ENCODE measurements around the gene TYRP1.

The TYRP1 gene

GRCh38 chr9:12680757-12681156 is 12.4 kb upstream of the TYRP1 start:
- H3K4me3 ChIP-seq (ENCODE audit: low read length) = no peak overlapping the region
- TF ChIP-seq ZNF274 (IDR thresholded peaks at IDR 0.05; ENCODE audit: low read depth, low read length) = no peak

GRCh38 chr9:12681620-12682019 is 11.6 kb upstream of the TYRP1 start:
- TF ChIP-seq ZNF274 (IDR thresholded peaks at IDR 0.05; ENCODE audit: low read depth, low read length) = no peak
- H3K4me3 ChIP-seq (ENCODE audit: low read length) = no peak overlapping the region

GRCh38 chr9:12684974-12685373 is 8.2 kb upstream of the TYRP1 start:
- no peak for TF ChIP-seq ZNF274 (IDR thresholded peaks at IDR 0.05; ENCODE audit: low read depth, low read length)
- no peak overlapping the region for H3K4me3 ChIP-seq (ENCODE audit: low read length)

GRCh38 chr9:12689233-12689632 is 4.0 kb upstream of the TYRP1 start:
- no peak for TF ChIP-seq ZNF274 (IDR thresholded peaks at IDR 0.05; ENCODE audit: low read depth, low read length)
- H3K4me3 ChIP-seq (ENCODE audit: low read length) = no peak overlapping the region

- TF ChIP-seq ZNF274 (IDR thresholded peaks at IDR 0.05; ENCODE audit: low read depth, low read length) = no peak
Observed at GRCh38 chr9:12694013-12694412, 828 bp downstream of the TYRP1 start.

GRCh38 chr9:12695474-12695873 is 2.3 kb downstream of the TYRP1 start:
- H3K4me3 ChIP-seq (ENCODE audit: low read length) = no peak overlapping the region
- TF ChIP-seq ZNF274 (IDR thresholded peaks at IDR 0.05; ENCODE audit: low read depth, low read length) = no peak

More at GRCh38 chr9:12694013-12694412, 828 bp downstream of the TYRP1 start:
- no peak overlapping the region for H3K4me3 ChIP-seq (ENCODE audit: low read length)

GRCh38 chr9:12696931-12697622 is 3.9 kb downstream of the TYRP1 start:
- no peak for TF ChIP-seq ZNF274 (IDR thresholded peaks at IDR 0.05; ENCODE audit: low read depth, low read length)
- no peak overlapping the region for H3K4me3 ChIP-seq (ENCODE audit: low read length)

GRCh38 chr9:12697719-12698118 is 4.5 kb downstream of the TYRP1 start:
- no peak overlapping the region for H3K4me3 ChIP-seq (ENCODE audit: low read length)
- no peak for TF ChIP-seq ZNF274 (IDR thresholded peaks at IDR 0.05; ENCODE audit: low read depth, low read length)

- H3K4me3 ChIP-seq (ENCODE audit: low read length) = no peak overlapping the region
- no peak for TF ChIP-seq ZNF274 (IDR thresholded peaks at IDR 0.05; ENCODE audit: low read depth, low read length)
Observed at GRCh38 chr9:12698266-12698665, 5.1 kb downstream of the TYRP1 start.

GRCh38 chr9:12698986-12699385 is 5.8 kb downstream of the TYRP1 start:
- TF ChIP-seq ZNF274 (IDR thresholded peaks at IDR 0.05; ENCODE audit: low read depth, low read length) = no peak

GRCh38 chr9:12699529-12699928 is 6.3 kb downstream of the TYRP1 start:
- H3K4me3 ChIP-seq (ENCODE audit: low read length) = no peak overlapping the region
- no peak for TF ChIP-seq ZNF274 (IDR thresholded peaks at IDR 0.05; ENCODE audit: low read depth, low read length)

More at GRCh38 chr9:12698986-12699385, 5.8 kb downstream of the TYRP1 start:
- no peak overlapping the region for H3K4me3 ChIP-seq (ENCODE audit: low read length)

- H3K4me3 ChIP-seq (ENCODE audit: low read length) = no peak overlapping the region
- TF ChIP-seq ZNF274 (IDR thresholded peaks at IDR 0.05; ENCODE audit: low read depth, low read length) = no peak
Observed at GRCh38 chr9:12701126-12701525, 7.9 kb downstream of the TYRP1 start.

GRCh38 chr9:12702160-12702758 is 9.1 kb downstream of the TYRP1 start:
- no peak overlapping the region for H3K4me3 ChIP-seq (ENCODE audit: low read length)
- no peak for TF ChIP-seq ZNF274 (IDR thresholded peaks at IDR 0.05; ENCODE audit: low read depth, low read length)

GRCh38 chr9:12703996-12704395 is 10.8 kb downstream of the TYRP1 start:
- no peak overlapping the region for H3K4me3 ChIP-seq (ENCODE audit: low read length)
- no peak for TF ChIP-seq ZNF274 (IDR thresholded peaks at IDR 0.05; ENCODE audit: low read depth, low read length)

GRCh38 chr9:12705738-12706391 is 12.7 kb downstream of the TYRP1 start:
- TF ChIP-seq ZNF274 (IDR thresholded peaks at IDR 0.05; ENCODE audit: low read depth, low read length) = no peak

More at GRCh38 chr9:12705738-12706391, 12.7 kb downstream of the TYRP1 start:
- H3K4me3 ChIP-seq (ENCODE audit: low read length) = no peak overlapping the region
